Effector CD8-positive, alpha-beta T cell (primary cell): Measurements from ENCODE around the gene NKD2.

Source experiments
- DNase-seq: peaks from one replicate; lab custom pipeline; 2025; lab: John Stamatoyannopoulos, UW

NKD2 gene

DNA sequence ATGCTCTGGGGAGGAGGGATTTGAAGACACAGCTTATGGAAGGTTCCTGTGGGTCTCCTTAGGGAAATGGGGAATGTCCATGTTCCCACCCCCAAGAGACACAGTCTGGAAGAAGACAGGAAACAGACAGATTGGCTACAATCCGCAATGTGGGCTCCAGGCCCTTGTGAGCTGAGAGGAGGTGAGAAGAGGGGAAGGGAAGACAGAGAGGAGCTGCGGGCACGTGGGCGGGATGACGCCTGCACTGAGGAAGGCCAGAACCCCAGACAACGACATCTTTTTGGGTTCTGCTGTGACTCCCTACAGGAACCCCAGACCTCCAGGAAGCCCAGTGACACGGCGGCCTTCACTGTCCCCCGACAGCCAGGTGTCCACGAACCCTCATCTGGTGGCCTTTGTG, 29.9 kb upstream of the NKD2 start:
- DNase-seq, result no peak

DNA sequence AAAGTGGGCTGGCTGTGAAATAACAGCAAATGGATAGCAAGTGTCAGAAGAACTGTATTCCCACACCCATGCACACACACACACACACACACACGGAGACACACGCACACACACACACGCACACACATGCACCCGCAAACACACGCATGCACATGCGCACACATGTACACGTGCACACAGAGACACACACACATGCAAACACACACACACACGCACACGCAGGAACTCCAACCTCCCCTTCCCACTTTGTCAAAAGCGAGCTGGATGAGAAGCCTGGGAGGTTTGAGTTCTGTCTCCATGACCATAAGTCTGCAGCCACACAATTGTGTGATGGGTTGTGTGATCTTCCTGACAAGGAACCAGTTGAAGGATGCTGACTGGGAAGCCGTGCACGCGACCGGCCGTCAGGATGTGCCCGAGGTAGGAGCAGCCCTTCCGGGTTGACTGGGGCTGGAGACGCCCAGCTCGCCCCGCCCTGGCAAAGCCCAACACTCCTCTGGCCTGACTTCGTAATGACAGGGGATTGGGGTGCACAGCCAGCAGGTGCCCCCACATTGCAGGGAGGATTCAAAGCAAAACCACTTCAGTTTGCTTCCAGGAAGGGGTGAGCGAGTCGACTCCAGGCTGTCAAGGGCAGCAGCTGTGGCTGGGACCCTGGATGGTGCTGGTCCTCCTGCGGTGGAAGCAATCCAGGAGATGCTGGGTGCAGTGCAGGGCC, 29.3 kb upstream of the NKD2 start:
- DNase-seq, result no peak

DNA sequence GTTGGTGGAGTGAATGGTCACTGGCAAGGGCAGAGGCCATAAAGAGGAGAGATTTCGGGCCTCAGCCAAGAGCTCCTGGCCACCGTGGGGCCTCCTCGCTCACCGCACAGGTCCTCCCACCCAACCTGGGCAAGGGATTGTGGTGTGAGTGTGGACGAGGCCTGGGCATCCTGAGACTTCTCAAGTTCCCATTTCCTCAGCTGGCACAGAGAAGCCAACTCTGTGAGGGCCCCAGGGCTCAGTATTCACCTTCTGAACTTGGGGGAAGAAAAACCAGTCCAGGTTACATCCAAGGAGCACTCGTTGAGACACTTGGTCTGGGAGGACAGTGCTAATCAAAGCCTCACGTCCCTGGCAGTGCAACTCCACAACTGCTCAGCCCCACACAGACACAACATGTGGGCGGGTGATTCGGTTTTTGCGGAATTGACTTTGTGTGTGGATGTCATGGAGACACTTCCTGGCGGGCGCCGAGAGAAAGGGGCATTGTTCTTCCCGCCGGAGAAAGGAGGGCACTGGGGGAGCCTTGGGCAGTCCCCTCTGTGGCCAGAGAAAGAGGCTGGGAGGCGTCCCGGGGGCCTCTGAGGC, 28.5 kb upstream of the NKD2 start:
- DNase-seq, result no peak

DNA sequence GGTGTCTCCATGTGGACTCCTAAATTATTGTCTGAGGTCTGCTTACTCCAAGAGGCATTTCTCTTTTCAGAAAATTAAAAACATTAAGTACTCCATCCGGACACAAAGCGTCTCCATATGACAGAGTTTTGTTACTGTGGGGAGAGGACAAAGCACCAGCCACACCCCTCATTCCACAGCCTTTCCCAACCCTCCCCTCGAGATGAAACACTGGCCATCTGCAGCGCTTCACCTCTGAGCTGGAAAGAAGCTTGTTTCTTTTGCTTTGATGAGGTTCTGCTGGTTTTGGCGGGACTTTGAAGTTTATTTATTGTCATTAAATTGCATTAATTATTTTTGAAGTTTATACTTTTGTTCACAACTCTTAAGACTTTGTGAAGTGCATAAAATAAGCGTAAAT, 27.6 kb upstream of the NKD2 start:
- no peak for DNase-seq

DNA sequence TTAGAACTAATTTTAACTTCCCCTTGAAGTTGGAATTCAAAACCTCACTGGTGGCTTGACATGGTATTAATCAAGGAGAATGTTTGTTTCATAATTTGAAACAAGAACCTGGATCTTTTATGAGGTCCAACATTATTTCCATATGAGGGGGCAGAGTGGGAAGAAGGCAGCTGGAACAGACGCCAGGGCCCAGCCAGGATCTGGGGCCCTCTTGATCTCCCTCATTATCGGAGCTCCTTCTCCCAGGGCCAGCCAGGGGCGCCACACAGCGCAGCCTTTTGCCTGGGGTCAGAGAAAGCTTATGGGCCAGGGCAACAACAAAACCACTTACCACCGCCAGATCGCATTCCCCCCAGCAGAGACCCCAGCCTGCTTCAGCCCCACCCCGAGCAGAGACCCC, 27.1 kb upstream of the NKD2 start:
- no peak for DNase-seq

DNA sequence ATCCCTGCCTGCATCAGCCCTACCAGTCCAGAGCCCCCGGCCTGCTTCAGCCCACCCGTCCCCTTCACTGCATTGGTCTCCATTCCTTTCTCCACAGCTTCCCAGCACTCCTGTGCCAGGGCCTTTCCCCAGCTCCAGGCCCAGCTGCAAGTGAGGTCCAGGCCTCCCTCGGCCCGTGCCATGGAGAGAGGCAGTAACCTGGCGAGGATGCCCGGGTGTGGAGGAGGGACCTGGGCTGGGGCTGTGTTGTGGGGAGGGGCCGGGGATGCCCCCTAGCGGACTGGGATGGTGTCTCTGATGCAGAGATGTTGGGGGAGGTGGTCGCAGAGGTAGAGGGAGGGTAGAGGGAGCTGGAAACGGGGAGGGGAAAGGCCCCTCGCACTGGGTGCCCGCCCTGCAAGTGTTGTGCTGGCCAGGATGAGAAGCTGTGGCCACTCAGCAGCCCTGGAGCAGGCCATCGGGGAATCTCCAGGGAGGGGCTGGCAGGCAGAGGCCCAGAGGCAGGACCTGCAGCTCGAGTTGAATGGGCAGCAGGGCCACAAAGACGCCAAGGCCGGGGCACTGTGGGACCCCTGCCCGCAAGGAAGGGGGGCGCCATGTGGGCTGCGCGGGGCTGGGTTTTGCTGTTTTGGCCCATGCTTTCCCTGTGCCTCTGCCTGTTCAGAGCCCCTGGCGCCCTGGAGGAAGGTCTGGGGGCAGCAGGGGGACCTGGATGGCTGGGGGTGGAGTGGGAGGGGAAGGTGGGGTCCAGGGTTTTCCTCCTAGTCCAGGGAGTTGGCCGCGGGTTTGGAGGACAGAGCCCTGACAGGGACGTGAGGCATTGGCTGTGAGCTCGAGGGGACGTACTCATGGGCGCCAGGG, 26.0 kb upstream of the NKD2 start:
- DNase-seq, result no peak

DNA sequence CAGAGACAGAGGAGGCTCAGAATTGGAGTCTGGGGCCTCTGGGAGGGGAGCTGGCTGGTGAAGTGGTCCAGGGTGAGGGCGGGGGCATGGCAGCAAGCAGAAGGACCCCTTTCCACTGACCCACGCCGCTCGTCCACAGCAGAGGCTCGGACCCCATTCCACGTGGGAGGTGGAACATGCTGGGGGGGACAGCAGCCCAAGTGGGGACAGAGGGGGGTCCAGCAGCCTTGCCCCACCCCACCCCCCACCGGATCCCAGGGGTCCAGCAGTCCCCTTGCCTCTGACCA, 25.4 kb upstream of the NKD2 start:
- DNase-seq, result no peak

DNA sequence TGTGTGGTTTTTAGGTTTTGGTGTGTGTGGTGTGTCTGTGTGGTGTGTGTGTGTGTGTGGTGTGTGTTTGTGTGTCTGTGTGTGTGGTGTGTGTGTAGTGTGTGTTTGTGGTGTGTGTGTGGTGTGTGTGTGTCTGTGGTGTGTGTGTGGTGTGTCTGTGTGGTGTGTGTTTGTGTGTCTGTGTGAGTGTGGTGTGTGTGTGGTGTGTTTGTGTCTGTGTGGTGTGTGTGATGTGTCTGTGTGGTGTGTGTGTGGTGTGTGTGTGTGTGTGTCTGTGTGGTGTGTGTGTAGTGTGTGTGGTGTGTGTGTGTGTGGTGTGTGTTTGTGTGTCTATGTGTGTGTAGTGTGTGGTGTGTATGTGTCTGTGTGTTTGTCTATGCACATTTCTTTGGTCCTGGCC, 25.0 kb upstream of the NKD2 start:
- DNase-seq, result no peak

DNA sequence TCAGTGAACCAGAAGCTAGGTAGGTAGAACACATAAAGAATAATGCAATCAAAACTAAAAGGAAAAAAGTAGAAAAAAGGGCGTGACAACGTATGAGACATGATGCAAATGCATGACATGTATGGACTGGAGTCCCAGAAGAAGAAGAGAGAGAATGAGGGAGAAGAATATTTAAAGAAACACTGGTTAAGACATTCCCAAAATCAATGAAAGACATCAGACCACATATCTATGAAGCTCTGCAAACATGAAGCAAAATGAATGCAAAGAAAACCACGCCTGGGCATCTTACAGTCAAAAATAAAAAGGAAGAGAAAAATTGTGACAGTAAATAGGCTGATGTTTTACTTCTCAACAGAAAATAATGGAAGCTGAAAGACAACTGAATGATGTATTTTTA, 23.8 kb upstream of the NKD2 start:
- no peak for DNase-seq

DNA sequence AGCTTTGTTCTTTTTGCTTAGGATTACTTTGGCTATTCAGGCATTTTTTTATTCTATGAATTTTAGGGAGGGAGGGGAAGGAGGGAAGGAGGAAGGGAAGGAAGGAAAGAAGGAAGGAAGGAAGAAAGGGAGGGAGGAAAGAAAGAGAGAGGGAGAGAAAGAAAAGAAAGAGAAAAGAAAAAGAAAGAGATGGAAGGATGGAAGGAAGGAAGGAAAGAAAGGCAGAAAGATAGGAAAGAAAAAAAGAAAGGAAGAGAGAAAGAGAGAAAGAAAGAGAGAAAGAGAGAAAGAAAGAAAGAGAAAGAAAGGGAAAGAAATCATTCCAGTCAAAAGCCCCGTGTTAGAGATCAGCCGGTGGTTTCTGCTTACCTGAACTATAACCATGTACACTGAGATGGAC, 20.8 kb upstream of the NKD2 start:
- DNase-seq, result no peak

DNA sequence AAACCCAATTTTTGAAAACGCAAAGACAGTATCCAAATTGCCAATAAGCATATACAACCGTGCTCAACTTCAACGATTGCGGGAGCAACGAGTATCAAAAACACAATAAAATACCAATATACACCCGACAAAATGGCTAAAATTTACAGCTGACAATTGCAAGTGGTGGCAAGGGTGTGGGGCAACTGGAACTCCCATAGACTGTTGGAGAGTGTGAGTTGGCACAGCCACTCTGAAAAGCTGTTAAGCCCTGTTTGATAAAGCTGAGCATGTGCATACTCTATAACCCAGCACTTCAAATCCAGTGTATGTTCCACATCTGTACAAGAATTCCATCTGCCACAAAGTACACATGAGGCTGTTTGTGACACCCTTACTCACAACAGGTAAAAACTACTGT, 20.3 kb upstream of the NKD2 start:
- DNase-seq, result no peak

DNA sequence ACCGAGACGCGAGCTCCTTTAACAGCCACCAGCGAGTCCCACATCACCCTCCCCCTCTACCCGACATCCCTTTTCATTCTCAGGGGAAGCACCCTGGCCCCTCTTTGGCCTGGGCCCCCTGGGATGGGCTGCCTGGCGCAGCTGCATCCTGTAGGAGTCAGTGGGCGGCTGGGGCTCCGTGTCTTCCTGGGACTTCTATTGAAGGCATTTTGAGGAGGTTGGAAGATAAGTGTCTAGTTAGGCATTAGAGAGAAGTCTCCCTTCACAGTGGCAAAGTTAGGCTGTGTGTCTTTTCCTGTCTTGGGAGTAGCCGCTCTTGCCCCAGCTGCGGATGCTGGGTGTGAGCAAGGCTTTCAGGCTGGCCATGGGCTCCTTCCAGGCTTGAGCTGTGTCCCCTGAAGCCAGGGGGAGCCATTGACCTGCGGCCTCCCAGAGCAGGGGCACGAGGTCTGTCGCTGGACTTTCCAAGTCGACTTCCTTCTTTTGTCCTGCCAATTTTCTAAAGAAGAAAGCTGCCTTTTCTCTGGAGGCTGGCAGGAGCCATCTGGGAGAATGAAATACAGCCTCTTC, 18.6 kb upstream of the NKD2 start:
- no peak for DNase-seq

DNA sequence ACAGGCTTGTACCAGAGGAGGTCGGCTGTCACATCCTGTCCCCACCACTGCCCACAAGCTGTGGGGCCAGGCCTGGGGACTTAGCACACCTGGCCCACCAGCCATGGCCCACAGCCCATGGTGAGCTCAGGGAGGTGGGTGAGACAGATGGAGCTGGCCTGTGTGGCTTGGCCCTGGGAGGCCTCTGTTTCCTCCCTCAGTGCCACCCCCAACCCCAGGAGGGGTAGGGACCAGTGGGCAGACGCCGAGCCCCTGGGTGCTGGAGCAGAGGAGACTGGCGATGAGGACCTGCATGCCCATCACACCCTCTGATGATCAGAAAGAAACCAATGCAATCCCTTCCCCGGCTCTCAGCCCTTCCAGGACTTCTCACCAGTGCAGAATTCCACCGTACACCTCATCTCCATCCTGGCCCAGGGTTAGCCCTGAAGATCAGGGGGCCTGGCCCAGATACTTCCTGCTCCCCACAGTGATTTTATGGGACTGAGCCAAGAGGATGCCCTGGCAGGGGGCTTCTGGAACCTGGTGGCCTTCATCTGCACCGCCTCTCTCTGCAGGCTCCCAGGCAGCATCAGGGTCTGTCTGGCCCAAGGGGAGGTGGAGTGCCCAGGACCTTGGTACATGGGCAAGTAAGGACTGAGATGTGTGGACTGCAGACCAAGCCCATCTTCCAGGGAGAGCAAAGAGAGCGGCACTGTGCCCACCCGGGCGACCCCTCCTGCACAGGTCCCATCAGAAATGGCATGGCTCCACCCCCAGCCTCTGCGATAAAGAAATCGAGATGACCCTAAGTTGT, 16.9 kb upstream of the NKD2 start:
- no peak for DNase-seq

DNA sequence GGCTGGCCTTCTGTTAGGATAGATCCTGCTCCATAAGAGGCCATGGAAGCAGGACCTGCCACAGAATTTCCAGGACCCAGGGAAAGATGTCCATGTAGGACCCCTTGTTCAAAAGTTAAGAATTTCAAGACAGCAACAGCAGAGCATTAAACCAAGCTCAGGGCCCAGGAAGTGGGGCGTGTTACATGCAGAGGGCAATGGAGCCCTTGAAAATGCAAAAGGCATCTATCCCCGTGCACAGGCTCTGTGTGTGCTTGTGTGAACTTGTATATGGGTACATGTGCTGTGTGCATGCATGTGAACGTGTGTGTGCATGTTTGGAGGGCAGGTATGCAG, 14.4 kb upstream of the NKD2 start:
- DNase-seq, result no peak

DNA sequence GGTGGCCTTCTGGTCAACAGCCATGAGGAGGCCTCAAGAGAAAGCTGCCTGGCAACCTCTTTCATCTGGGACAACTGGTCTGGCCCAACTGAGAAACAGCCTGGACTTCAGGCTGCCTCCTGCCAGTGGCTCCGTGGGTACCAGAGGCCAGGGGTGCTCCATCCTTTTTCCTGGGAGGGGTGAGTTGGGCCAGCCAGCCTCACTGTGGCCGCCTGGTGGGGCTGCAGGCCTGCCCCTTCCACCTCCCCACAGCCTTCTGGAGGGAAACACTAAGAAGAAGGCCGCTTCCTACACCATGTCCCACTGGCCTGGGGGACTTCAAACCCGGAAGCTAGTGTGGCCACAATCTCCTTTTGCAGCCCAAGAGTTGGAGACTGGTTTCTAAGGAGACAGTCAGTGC, 13.8 kb upstream of the NKD2 start:
- no peak for DNase-seq

DNA sequence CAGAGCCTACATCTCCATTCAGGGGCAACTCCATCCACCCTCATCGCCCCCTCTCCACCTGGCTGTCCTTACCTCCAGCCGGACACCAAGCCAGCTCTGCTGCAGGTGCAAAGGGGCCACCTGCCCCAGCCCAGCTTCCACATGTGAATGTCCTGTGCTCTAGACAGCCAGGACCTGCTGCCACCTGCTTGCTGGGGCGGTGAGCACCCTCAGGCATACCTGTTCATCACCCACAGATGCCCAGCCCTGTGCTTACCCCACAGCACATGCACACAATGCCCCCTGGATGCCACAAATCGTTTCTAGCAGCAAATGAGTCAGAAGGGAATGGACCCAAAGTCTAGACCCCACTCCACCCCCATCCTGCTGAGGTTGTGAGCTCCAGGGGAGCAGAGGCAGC, 13.3 kb upstream of the NKD2 start:
- DNase-seq, result no peak

DNA sequence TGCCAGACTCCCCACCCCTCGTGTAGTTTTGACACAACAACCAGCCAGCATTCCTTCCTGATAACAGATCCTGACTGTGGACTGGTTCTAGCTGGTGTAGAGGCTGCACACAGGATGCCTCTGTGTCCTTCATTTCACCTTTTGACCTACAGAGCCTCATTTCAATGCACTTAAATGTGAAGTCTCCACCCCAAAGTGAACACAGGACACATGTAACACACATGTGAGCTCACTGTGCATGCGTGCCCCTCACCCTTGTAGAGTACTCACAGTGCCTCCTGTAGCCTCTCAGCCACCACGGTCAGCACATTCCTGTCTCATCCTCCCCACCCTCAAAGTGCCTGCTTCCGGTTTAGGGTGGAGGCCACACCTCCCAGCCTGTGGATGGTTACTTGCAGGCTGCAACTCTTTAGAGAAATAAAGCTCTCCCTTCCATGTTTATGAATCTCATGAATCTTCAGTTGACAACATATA, 11.6 kb upstream of the NKD2 start:
- no peak for DNase-seq

DNA sequence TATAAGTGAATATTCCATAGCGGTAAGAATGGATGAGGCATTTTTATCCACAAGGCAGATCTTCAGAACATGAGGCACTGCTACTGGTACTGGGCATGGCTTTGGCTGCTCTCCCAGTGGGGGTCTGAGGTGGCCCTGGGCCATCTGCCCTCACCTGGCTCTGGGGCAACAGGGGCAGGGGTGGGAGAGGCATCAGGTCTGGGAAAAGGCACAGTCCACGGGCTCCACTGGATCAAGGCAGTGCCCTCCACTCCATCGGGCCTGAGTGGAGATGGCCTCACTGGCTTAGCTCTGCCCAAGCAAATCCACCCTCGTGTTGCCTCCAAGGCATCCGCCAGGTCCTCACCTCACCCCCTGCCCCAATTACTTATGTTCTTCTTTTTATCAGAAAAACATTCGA, 10.9 kb upstream of the NKD2 start:
- no peak for DNase-seq

DNA sequence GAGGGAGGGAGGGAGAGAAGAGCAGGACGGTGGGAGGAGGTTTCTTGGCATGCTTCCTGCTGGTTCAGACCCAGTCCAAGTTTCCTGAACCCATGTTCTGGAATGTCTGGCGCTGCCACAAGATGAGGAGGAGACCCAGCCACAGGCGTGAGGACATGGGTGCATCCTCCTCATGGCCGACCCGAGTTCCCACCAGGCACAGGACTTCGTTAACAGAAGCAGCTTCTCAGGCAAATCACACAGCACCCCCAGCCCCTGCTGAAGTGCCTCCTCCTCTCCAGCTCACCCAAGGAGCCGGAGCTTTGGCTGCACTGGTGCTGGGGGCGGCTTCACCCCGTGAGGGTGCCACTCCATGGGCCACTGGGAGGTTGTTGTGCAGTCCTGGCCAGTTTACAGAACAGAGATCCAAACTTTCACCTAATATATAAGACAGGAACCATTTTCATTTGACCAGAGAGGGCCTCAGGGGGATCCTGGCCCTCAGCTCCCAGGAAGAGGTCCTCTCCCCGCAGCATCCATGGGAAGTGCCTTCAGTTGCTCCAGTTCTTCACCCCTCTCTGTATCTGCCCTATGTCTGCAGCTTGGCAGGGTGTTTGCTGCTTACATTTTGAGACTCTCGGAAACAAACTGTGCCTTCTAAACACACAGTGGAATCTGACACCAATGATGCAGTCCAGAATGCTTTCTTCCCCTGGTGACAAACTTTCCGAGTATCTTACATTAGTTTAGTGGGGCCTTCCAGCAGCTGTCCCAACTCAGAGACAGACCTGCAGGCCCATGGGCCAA, 10.2 kb upstream of the NKD2 start:
- no peak for DNase-seq

DNA sequence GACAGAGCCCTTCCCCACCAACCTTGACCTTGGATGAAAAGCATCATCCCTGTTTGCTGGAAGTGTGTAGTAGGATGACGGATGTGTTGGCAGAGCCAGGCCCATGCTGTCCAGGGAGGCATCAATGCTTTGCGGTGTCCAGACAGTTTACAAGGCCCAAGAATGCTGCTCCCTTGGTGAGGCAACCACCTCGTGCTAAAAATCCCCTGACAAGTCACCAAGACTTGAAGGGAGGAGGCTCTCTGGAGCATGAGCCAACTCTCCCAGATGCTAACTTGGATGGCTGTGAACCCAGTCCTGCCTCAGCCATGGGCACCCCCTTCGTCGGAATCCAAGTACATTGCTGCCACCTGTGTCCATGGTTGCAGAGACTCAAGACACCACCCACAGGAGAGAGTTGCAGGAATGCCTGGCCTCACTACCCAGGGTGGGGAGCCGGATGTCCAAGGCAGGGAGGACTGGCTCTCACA, 9.5 kb upstream of the NKD2 start:
- no peak for DNase-seq

DNA sequence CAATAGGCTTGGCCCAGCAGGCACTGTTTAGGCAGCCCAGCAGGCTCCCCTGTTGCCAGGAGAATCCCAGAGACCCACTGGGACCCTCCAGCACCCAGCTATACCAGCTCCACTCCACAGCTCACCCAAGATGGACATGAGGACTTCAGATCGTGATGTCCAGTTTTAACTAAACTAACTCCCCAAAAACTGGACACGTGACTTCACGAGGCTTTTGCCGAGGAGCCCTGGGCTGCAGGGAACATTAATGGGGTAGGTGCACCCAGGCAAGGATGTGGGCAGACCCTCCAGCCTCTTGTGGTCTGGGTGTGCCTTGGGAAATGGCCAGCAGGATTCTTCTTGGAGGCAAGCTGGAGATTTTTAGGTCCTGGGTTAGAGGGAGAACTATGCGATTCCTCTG, 8.9 kb upstream of the NKD2 start:
- no peak for DNase-seq
